BJ (cell line): ENCODE measurements around the gene SAG. TPM values are rescaled to one million over a fixed set of nuclear protein-coding genes. Genes with fewer than 3 reads are reported as not detected.

Experiments
- CTCF ChIA-PET: fragments of 350-600 bp; formaldehyde crosslinking; extraction: SDS; loops from one replicate; lab custom pipeline; 2021; ENCODE audit warnings: antibody characterized with exemption, inconsistent platforms; lab: Yijun Ruan, JAX
- POLR2A ChIA-PET: fragments of 300-600 bp; sonication (Branson Sonifier 250); formaldehyde crosslinking; extraction: SDS; loops from one replicate; lab custom pipeline; 2021; ENCODE audit warnings: antibody characterized with exemption; lab: Charles Lee
- DNase-seq: peaks from one replicate; pipeline ENCODE4 v3.0.0-alpha.2; 2011; ENCODE audit warnings: low read depth
- H3K27me3 ChIP-seq: 2 replicates; pipeline ENCODE4 v1.6.0; 2011; ENCODE audit warnings: low read length; ENCODE audit not compliant: control insufficient read depth, insufficient read depth
- H3K36me3 ChIP-seq: 2 replicates; pipeline ENCODE4 v1.5.1; 2011; ENCODE audit warnings: low read length; ENCODE audit not compliant: control insufficient read depth, insufficient read depth
- H3K4me3 ChIP-seq: 2 replicates; pipeline ENCODE4 v1.5.1; 2011; ENCODE audit warnings: low read depth, mild to moderate bottlenecking, control low read depth, low read length
- polyA plus RNA-seq: library from polyadenylated mRNA; depleted of rRNA; stranded (reverse); fragments of >200 nt; gene quantifications from 2 replicates; pipeline ENCODE4 v1.2.3, GENCODE V29; 2011
- TF ChIP-seq, protein P1 (sequence below): IDR thresholded peaks from 2 replicates; pipeline ENCODE4 v1.5.1; 2011; ENCODE audit warnings: low read depth, mild to moderate bottlenecking, control low read depth, inconsistent platforms, low read length, moderate library complexity; ENCODE audit not compliant: insufficient read depth

The SAG gene
- polyA plus RNA-seq, 1 experiment = not detected

DNA sequence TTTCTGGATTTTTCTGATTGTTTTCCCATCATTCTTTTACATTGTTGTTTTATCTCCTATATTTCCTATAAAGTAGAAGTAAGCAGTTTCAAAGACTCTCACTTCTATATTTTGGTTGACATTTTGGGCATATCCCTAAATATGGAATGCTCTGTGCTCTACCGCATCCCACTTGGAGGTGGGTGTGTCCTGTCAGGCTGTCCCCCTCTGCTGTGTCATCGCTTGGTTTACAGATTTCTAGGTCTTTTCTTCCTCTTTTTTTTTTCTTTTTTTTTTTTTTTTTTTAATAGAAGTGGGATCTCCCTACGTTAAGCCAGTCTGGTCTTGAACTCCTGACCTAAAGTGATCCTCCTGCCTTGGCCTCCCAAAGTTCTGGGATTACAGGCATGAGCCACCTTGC, 60.0 kb downstream of the SAG start:
- H3K4me3 ChIP-seq = no peak overlapping the region
- no peak for DNase-seq
- H3K36me3 ChIP-seq = peaks cover 1% of the 10 kb centered on the region
- TF ChIP-seq, protein P1, sequence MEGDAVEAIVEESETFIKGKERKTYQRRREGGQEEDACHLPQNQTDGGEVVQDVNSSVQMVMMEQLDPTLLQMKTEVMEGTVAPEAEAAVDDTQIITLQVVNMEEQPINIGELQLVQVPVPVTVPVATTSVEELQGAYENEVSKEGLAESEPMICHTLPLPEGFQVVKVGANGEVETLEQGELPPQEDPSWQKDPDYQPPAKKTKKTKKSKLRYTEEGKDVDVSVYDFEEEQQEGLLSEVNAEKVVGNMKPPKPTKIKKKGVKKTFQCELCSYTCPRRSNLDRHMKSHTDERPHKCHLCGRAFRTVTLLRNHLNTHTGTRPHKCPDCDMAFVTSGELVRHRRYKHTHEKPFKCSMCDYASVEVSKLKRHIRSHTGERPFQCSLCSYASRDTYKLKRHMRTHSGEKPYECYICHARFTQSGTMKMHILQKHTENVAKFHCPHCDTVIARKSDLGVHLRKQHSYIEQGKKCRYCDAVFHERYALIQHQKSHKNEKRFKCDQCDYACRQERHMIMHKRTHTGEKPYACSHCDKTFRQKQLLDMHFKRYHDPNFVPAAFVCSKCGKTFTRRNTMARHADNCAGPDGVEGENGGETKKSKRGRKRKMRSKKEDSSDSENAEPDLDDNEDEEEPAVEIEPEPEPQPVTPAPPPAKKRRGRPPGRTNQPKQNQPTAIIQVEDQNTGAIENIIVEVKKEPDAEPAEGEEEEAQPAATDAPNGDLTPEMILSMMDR = no peak
- ChIA-PET POLR2A (no interaction called here), CTCF (interaction anchor here (0.6 kb wide), 1 partner anchor 81 kb away, joined by 3 read pairs; no protein-coding TSS in a partner anchor)
- H3K27me3 ChIP-seq = no peaks in the 10 kb centered on the region

DNA sequence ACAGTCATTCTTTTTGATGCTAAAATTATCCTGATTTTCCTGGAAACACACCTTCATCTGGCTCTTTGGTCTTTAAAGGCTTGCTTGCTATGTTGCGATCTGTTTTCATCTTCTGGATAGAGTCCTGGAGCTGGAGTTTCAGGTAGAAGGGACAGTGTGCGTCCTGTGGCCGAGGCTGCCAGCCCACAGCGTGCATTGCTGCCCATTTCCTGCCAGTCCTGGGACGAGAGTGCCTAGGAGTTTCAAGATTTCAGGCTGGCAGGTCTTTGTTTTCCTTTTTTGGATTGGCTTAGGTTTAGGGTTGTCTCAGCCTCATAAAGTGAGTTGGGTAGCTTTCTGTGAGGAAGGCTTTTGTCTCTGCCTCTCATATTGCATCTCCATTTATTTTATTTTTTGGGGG, 61.1 kb downstream of the SAG start:
- ChIA-PET CTCF (no interaction called here), POLR2A (no interaction called here)
- Histone ChIP-seq H3K36me3 (peaks cover 3% of the 10 kb centered on the region), H3K27me3 (no peaks in the 10 kb centered on the region), H3K4me3 (no peak overlapping the region)
- no peak for DNase-seq
- TF ChIP-seq, protein P1 = no peak

DNA sequence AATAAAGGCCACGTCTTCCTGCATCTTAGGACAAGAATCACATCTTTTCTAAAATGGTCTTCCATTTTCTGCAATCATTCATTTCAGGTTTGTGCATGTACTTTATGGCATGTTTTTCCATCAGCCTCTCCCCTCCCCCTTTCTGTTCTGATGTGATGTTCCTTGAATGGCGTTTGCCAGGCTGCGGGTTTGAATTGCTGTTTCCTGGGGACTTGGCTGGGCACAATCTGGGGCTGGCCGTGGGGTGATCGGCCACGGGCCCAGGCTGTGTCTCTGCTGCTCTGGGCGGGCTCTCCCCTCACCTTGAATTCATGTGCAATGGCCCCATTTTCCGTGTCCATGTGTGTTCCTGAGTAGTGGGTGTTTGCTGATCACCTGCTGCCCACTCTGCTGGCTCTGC, 61.8 kb downstream of the SAG start:
- POLR2A ChIA-PET = no interaction called here
- Histone ChIP-seq H3K4me3 (no peak overlapping the region), H3K36me3 (peaks cover 3% of the 10 kb centered on the region), H3K27me3 (no peaks in the 10 kb centered on the region)
- no peak for DNase-seq
- TF ChIP-seq, protein P1 = no peak
- CTCF ChIA-PET = no interaction called here

DNA sequence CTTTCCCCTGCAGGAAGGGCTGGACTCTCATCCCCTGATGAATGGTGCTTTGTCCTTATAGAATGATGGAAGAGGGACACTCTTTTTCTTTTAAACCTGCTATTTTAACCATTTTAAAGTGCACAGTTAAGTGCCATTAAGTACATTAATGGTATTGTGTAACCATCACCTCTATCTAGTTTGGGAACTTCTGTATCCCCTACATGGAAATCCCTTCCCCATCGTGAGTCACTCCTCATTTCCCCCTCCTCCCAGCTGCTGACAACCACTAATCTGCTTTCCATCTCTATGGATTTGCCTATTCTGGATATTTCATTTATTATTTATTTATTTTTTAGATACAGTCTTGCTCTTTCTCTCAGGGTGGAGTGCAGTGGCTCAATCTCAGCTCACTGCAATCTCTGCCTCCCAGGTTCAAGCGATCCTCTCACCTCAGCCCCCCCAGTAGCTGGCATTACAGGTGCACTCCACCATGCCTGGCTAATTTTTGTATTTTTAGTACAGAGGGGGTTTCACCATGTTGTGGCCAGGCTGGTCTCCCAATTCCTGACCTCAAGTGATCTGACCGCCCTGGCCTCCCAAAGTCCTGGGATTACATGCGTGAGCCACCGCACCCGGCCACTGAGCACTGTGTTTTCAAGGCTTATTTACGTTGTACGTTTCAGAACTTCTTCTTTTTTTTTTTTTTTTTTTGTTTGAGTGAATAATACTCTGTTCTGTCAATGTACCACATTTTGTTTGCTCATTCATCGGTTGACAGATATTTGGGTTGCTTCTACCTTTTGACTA, 62.5 kb downstream of the SAG start:
- Histone ChIP-seq H3K27me3 (no peaks in the 10 kb centered on the region), H3K36me3 (peaks cover 3% of the 10 kb centered on the region), H3K4me3 (no peak overlapping the region)
- TF ChIP-seq, protein P1 = no peak
- no peak for DNase-seq
- ChIA-PET POLR2A (no interaction called here), CTCF (interaction anchor here (0.6 kb wide), 1 partner anchor 33 kb away, joined by 3 read pairs; no protein-coding TSS in a partner anchor)

DNA sequence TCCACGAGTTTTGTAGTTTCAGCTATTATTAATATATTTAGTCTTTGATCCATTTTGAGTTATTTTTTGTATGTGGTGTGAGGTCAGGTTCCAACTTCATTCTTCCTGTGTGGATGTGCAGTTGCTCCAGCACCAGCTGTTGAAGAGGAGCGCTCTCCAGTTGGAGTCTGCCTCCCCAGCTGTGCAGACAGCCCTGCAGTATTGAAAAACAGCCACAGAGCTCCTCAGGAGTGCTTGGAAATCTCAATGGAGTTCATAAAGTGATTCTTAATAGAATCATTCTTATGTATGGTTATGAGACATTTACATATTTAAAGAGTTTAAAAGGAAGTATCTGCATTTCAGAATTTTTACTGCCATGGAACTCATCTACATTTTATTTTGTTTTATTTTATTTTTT, 64.0 kb downstream of the SAG start:
- TF ChIP-seq, protein P1 = no peak
- POLR2A ChIA-PET = no interaction called here
- CTCF ChIA-PET = interaction anchor here (1.2 to 1.4 kb wide), 4 partner anchors 14 to 18 kb away, joined by 3 to 5 read pairs (median 4); no protein-coding TSS in a partner anchor
- H3K4me3 ChIP-seq = no peak overlapping the region
- H3K36me3 ChIP-seq = peaks cover 1% of the 10 kb centered on the region; the same call in 1 of the 2 replicates
- DNase-seq = no peak
- H3K27me3 ChIP-seq = no peaks in the 10 kb centered on the region
